GM12891 (cell line): ENCODE results near the gene PIGM.
"Not testable (repeated sequence)": the region's sequence is repeated elsewhere in the genome, so short reads cannot be mapped to it uniquely, and the experiment has no call there.

Experiments
- PAX5 ChIP-seq: IDR thresholded peaks from 2 replicates; pipeline ENCODE4 v1.6.1; 2011; ENCODE audit warnings: low read length, moderate library complexity, mild to moderate bottlenecking; ENCODE audit not compliant: insufficient read depth, severe bottlenecking
- POLR2A ChIP-seq: IDR thresholded peaks from 2 replicates; pipeline ENCODE4 v1.6.1; 2011; ENCODE audit warnings: low read depth, low read length, control low read depth
- POLR2AphosphoS5 ChIP-seq: IDR thresholded peaks from 2 replicates; pipeline ENCODE4 v1.6.1; 2011; ENCODE audit warnings: low read depth, low read length, control low read depth
- POU2F2 ChIP-seq: IDR thresholded peaks from 2 replicates; pipeline ENCODE4 v1.6.1; 2011; ENCODE audit warnings: low read depth, mild to moderate bottlenecking, control low read depth, low read length, moderate library complexity
- SPI1 ChIP-seq: IDR thresholded peaks from 2 replicates; pipeline ENCODE4 v1.6.1; 2011; ENCODE audit warnings: low read depth, low read length, control low read depth
- TAF1 ChIP-seq: IDR thresholded peaks from 2 replicates; pipeline ENCODE4 v1.6.1; 2011; ENCODE audit warnings: low read depth, low read length, control low read depth

DNA sequence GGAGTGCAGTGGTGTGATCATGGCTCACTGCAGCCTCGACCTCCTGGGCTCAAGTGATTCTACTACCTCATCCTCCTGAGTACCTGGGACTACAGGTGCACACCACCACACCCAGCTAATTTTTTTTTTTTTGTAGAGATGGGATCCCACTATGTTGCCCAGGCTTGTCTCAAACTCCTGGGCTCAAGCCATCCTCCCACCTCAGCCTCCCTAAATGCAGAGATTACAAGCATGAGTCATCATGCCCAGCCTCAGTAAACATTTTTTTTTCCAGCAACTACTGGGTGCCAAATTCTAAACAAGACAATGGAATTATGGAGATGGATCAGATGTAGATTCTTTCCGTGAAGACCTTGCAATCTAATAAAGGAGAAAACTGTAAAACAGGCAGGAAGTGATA is 18.4 kb upstream of the PIGM start:
- TF ChIP-seq POLR2AphosphoS5, POLR2A, SPI1, TAF1, PAX5, POU2F2: not testable (repeated sequence)
